CD4-positive, alpha-beta T cell treated with Interleukin-6 for 4 hours (primary cell): ENCODE results near the gene KAT14.
"Not testable (repeated sequence)": the region's sequence is repeated elsewhere in the genome, so short reads cannot be mapped to it uniquely, and the experiment has no call there.

ENCODE experiments used
- DNase-seq: peaks from one replicate; pipeline ENCODE4 v3.0.0-alpha.2; 2020; ENCODE audit warnings: mixed read lengths

The KAT14 gene

GRCh38 chr20:18225632-18226031 is 88.0 kb downstream of the KAT14 start:
- no peak for DNase-seq

- DNase-seq: not testable (repeated sequence)
Measured at GRCh38 chr20:18226741-18227140, 89.1 kb downstream of the KAT14 start.

GRCh38 chr20:18233408-18233943 is 95.8 kb downstream of the KAT14 start:
- DNase-seq: no peak
